Measurements from ENCODE around the gene VSIG10L2. TPM values are rescaled to one million over a fixed set of nuclear protein-coding genes. Genes with fewer than 3 reads are reported as not detected.

Gene VSIG10L2
- polyA plus RNA-seq, 2 of the 4 experiments (the other 2 are of a cell fraction), result not detected

DNA sequence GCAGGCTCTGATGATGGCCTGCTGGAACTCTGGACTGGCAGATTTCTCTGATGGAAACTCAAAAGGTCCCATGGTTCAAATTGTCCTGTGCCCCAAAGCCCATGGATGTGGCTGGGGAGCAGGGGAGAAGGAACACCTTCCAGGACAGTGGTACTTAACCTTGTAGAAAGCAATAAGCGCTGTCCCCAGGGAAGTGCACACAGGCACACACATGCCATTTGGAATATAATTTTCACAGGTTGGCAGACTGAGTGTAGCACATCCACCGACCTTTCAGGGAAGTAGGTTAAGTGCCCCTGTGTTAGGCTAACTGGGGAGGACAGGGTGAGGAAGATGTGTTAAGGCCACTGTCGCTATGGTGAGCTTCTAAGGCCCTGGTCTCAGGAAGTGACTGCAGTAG, 23.7 kb upstream of the VSIG10L2 start:
- ATAC-seq, result no peak

DNA sequence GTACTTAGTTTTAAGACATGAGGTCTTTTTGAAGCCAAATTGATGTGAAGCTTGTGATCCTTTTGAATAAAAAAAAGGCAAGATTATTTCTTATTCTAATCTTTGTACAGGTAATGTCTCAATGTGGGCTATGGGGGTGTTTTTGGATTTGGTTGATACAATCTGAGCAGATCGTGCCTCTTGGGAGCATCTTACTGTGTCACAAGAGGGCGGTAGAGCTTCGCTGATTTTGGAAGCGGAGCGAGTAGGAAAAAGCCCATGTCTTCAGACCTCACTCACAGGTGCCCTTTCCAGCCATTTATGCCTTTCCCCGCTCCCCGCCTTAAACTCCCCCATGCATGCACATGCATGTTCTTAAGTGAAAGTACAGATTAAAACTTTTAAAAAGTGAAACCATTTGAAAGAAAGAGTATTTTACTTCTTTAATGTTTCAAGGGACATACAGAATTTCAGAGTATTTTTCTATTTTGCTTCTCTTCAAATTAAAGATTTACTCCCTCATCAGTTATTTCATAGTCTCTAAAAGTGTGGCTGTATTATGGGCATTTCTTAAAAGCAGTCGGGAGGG, 22.7 kb upstream of the VSIG10L2 start:
- Histone ChIP-seq H3K9me3 (no peaks in the 10 kb centered on the region), H3K27ac (no peak overlapping the region), H3K4me3 (no peak overlapping the region), H3K4me1 (no peaks in the 10 kb centered on the region), H3K4me2 (no peak overlapping the region)
- TF ChIP-seq KDM1A (IDR thresholded peaks at IDR 0.05; ENCODE audit: low read depth) (no peak), HDAC2 (IDR thresholded peaks at IDR 0.05) (no peak), HOXB13 (CRISPR knock-in tag; IDR thresholded peaks at IDR 0.05; ENCODE audit: low read depth) (no peak), RAD21 (conservative IDR thresholded peaks at IDR 0.05 in 1 of 2, IDR thresholded peaks at IDR 0.05 in 1 of 2) (peak; percentile 87 to 89), JUN (IDR thresholded peaks at IDR 0.05) (no peak), ESRRA (IDR thresholded peaks at IDR 0.05; ENCODE audit: borderline replicate concordance, low read length) (no peak), TP53 (CRISPR knock-in tag; IDR thresholded peaks at IDR 0.05) (no peak), NFE2L2 (conservative IDR thresholded peaks at IDR 0.05; ENCODE audit: low read length) (no peak), EHF (CRISPR knock-in tag; IDR thresholded peaks at IDR 0.05) (no peak), SMC3 (IDR thresholded peaks at IDR 0.05) (peak; percentile 79), RCOR1 (IDR thresholded peaks at IDR 0.05; ENCODE audit: low read depth, low read length) (no peak), KDM5A (IDR thresholded peaks at IDR 0.05) (no peak)
- TF ChIP-seq, protein P1, sequence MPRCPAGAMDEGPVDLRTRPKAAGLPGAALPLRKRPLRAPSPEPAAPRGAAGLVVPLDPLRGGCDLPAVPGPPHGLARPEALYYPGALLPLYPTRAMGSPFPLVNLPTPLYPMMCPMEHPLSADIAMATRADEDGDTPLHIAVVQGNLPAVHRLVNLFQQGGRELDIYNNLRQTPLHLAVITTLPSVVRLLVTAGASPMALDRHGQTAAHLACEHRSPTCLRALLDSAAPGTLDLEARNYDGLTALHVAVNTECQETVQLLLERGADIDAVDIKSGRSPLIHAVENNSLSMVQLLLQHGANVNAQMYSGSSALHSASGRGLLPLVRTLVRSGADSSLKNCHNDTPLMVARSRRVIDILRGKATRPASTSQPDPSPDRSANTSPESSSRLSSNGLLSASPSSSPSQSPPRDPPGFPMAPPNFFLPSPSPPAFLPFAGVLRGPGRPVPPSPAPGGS (IDR thresholded peaks at IDR 0.05), result no peak
- TF ChIP-seq, protein P2, sequence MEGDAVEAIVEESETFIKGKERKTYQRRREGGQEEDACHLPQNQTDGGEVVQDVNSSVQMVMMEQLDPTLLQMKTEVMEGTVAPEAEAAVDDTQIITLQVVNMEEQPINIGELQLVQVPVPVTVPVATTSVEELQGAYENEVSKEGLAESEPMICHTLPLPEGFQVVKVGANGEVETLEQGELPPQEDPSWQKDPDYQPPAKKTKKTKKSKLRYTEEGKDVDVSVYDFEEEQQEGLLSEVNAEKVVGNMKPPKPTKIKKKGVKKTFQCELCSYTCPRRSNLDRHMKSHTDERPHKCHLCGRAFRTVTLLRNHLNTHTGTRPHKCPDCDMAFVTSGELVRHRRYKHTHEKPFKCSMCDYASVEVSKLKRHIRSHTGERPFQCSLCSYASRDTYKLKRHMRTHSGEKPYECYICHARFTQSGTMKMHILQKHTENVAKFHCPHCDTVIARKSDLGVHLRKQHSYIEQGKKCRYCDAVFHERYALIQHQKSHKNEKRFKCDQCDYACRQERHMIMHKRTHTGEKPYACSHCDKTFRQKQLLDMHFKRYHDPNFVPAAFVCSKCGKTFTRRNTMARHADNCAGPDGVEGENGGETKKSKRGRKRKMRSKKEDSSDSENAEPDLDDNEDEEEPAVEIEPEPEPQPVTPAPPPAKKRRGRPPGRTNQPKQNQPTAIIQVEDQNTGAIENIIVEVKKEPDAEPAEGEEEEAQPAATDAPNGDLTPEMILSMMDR (IDR thresholded peaks at IDR 0.05), result peak; percentile 84
- TF ChIP-seq, protein P3, sequence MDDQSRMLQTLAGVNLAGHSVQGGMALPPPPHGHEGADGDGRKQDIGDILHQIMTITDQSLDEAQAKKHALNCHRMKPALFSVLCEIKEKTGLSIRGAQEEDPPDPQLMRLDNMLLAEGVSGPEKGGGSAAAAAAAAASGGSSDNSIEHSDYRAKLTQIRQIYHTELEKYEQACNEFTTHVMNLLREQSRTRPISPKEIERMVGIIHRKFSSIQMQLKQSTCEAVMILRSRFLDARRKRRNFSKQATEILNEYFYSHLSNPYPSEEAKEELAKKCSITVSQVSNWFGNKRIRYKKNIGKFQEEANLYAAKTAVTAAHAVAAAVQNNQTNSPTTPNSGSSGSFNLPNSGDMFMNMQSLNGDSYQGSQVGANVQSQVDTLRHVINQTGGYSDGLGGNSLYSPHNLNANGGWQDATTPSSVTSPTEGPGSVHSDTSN (IDR thresholded peaks at IDR 0.05), result no peak
- under 1% methylated on average over 8 of the region's 8 CpGs for WGBS (ENCODE audit: missing lambda C conversion rate)
- ATAC-seq, result peak; percentile 92 to 95
- POLR2A ChIA-PET, result no interaction called here
- DNase-seq (ENCODE audit: low read depth in 1 of 2, low spot score in 1 of 2), result peak; percentile 65 to 71
- CTCF ChIA-PET, result interaction anchor here (0.6 to 5.5 kb wide), 22 partner anchors 9 to 280 kb away, joined by 3 to 80 read pairs (median 4); partner anchors contain the start of genes PUS3 and VSIG10L2
- no peak for FAIRE-seq

More for the DNA sequence above, 23.7 kb upstream of the VSIG10L2 start:
- 54% methylated on average over 3 of the region's 3 CpGs for WGBS (ENCODE audit: missing lambda C conversion rate)
- FAIRE-seq (no peak), DNase-seq (ENCODE audit: low read depth in 1 of 2, low spot score in 1 of 2) (no peak)
- Histone ChIP-seq H3K4me2 (no peak overlapping the region), H3K27ac (no peak overlapping the region), H3K9me3 (no peaks in the 10 kb centered on the region), H3K4me3 (no peak overlapping the region), H3K4me1 (peaks cover under 1% of the 10 kb centered on the region; the same call in 2 of the 3 replicates)
- POLR2A ChIA-PET, result no interaction called here
- TF ChIP-seq, protein P3 (IDR thresholded peaks at IDR 0.05), result no peak
- TF ChIP-seq RAD21 (conservative IDR thresholded peaks at IDR 0.05 in 1 of 2, IDR thresholded peaks at IDR 0.05 in 1 of 2) (no peak), SMC3 (IDR thresholded peaks at IDR 0.05) (no peak), CBX8 (IDR thresholded peaks at IDR 0.05) (no peak), CHD2 (IDR thresholded peaks at IDR 0.05; ENCODE audit: low read length, partially characterized antibody) (no peak), RFX5 (IDR thresholded peaks at IDR 0.05) (no peak), TP53 (CRISPR knock-in tag; IDR thresholded peaks at IDR 0.05) (no peak), TFCP2L1 (CRISPR knock-in tag; IDR thresholded peaks at IDR 0.05) (no peak), NPAS2 (CRISPR knock-in tag; IDR thresholded peaks at IDR 0.05; ENCODE audit: borderline replicate concordance) (no peak), MYC (IDR thresholded peaks at IDR 0.05; ENCODE audit: borderline replicate concordance, low read length) (no peak), EHF (CRISPR knock-in tag; IDR thresholded peaks at IDR 0.05) (no peak), CHD4 (IDR thresholded peaks at IDR 0.05; ENCODE audit: borderline replicate concordance) (no peak), CEBPB (IDR thresholded peaks at IDR 0.05) (no peak), MAFK (IDR thresholded peaks at IDR 0.05; ENCODE audit: partially characterized antibody) (no peak)
- TF ChIP-seq, protein P4, sequence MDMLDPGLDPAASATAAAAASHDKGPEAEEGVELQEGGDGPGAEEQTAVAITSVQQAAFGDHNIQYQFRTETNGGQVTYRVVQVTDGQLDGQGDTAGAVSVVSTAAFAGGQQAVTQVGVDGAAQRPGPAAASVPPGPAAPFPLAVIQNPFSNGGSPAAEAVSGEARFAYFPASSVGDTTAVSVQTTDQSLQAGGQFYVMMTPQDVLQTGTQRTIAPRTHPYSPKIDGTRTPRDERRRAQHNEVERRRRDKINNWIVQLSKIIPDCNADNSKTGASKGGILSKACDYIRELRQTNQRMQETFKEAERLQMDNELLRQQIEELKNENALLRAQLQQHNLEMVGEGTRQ (IDR thresholded peaks at IDR 0.05), result no peak
- TF ChIP-seq, protein P5, sequence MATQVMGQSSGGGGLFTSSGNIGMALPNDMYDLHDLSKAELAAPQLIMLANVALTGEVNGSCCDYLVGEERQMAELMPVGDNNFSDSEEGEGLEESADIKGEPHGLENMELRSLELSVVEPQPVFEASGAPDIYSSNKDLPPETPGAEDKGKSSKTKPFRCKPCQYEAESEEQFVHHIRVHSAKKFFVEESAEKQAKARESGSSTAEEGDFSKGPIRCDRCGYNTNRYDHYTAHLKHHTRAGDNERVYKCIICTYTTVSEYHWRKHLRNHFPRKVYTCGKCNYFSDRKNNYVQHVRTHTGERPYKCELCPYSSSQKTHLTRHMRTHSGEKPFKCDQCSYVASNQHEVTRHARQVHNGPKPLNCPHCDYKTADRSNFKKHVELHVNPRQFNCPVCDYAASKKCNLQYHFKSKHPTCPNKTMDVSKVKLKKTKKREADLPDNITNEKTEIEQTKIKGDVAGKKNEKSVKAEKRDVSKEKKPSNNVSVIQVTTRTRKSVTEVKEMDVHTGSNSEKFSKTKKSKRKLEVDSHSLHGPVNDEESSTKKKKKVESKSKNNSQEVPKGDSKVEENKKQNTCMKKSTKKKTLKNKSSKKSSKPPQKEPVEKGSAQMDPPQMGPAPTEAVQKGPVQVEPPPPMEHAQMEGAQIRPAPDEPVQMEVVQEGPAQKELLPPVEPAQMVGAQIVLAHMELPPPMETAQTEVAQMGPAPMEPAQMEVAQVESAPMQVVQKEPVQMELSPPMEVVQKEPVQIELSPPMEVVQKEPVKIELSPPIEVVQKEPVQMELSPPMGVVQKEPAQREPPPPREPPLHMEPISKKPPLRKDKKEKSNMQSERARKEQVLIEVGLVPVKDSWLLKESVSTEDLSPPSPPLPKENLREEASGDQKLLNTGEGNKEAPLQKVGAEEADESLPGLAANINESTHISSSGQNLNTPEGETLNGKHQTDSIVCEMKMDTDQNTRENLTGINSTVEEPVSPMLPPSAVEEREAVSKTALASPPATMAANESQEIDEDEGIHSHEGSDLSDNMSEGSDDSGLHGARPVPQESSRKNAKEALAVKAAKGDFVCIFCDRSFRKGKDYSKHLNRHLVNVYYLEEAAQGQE (IDR thresholded peaks at IDR 0.05), result no peak
- TF ChIP-seq, protein P6, sequence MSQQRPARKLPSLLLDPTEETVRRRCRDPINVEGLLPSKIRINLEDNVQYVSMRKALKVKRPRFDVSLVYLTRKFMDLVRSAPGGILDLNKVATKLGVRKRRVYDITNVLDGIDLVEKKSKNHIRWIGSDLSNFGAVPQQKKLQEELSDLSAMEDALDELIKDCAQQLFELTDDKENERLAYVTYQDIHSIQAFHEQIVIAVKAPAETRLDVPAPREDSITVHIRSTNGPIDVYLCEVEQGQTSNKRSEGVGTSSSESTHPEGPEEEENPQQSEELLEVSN (IDR thresholded peaks at IDR 0.05; ENCODE audit: borderline replicate concordance, low read depth), result no peak
- CTCF ChIA-PET, result interaction anchor here (1.4 to 5.5 kb wide), 6 partner anchors 12 to 275 kb away, joined by 4 to 80 read pairs (median 6); partner anchors contain the start of genes DDX25, PUS3 and VSIG10L2
